PC-3 (cell line): ENCODE measurements around the gene P4HB. TPM values are rescaled to one million over a fixed set of nuclear protein-coding genes. Genes with fewer than 3 reads are reported as not detected.

ENCODE experiments used
- ATAC-seq: fragments of 200-7000 bp; cut with Tn5 transposase; 2 replicates; pipeline ENCODE4 v1.9.1; 2020; ENCODE audit warnings: mild to moderate bottlenecking, moderate library complexity
- BruUV-seq: library from RNA; stranded (reverse); fragments of 400-500 nt; replicated peaks from 2 replicates; lab custom pipeline; 2021; lab: Mats Ljungman, UMichigan
- CTCF ChIA-PET: fragments of 300-600 bp; sonication (Branson Sonifier 250); formaldehyde crosslinking; loops from one replicate; lab custom pipeline; 2022; ENCODE audit warnings: antibody characterized with exemption; lab: Charles Lee
- POLR2A ChIA-PET: fragments of 300-600 bp; sonication (Branson Sonifier 250); formaldehyde crosslinking; loops from one replicate; lab custom pipeline; 2022; ENCODE audit warnings: antibody characterized with exemption; ENCODE audit not compliant: unreplicated experiment; lab: Charles Lee
- DNase-seq: peaks from one replicate; pipeline ENCODE4 v3.0.0-alpha.2; 2015
- H2AFZ ChIP-seq: fragments of 300-600 bp; sonication (generic); 2 replicates; pipeline ENCODE4 v1.6.0; 2016; ENCODE audit warnings: antibody characterized with exemption, low read length
- H3F3A ChIP-seq: fragments of 300-600 bp; sonication (generic); one replicate; pipeline ENCODE4 v1.6.0; 2017; ENCODE audit warnings: antibody characterized with exemption, low read length, control low read depth, mild to moderate bottlenecking; ENCODE audit not compliant: unreplicated experiment
- H3K27ac ChIP-seq: fragments of 300-600 bp; sonication (generic); 2 replicates; pipeline ENCODE4 v1.5.1; 2016; ENCODE audit warnings: mild to moderate bottlenecking, low read length
- H3K27me3 ChIP-seq: fragments of 300-600 bp; sonication (generic); 2 replicates; pipeline ENCODE4 v1.6.1; 2016; ENCODE audit warnings: low read length, mixed read lengths
- H3K36me3 ChIP-seq: fragments of 300-600 bp; sonication (generic); 2 replicates; pipeline ENCODE4 v1.6.1; 2016; ENCODE audit warnings: low read depth, mixed run types, low read length, mixed read lengths
- H3K4me1 ChIP-seq: fragments of 300-600 bp; sonication (generic); 2 replicates; pipeline ENCODE4 v1.5.1; 2016; ENCODE audit warnings: low read length; ENCODE audit not compliant: insufficient read depth
- H3K4me2 ChIP-seq: fragments of 300-600 bp; sonication (generic); 2 replicates; pipeline ENCODE4 v1.6.0; 2016; ENCODE audit warnings: low read length
- H3K4me3 ChIP-seq: fragments of 300-600 bp; sonication (generic); 2 replicates; pipeline ENCODE4 v1.5.1; 2016; ENCODE audit warnings: mild to moderate bottlenecking, low read length, mixed read lengths
- H3K79me2 ChIP-seq: fragments of 300-600 bp; sonication (generic); 2 replicates; pipeline ENCODE4 v1.6.1; 2017; ENCODE audit warnings: low read length, mixed read lengths
- H3K9ac ChIP-seq: fragments of 300-600 bp; sonication (generic); 2 replicates; pipeline ENCODE4 v1.6.0; 2016; ENCODE audit warnings: mild to moderate bottlenecking, low read length
- H3K9me2 ChIP-seq: fragments of 300-600 bp; sonication (generic); replicated peaks from 2 replicates; pipeline ENCODE4 v1.6.1; 2016; ENCODE audit warnings: mixed run types, low read length, mixed read lengths
- H3K9me3 ChIP-seq: fragments of 300-600 bp; sonication (generic); 2 replicates; pipeline ENCODE4 v1.6.1; 2016; ENCODE audit warnings: low read length, mixed read lengths
- H4K20me1 ChIP-seq: fragments of 300-600 bp; sonication (generic); 2 replicates; pipeline ENCODE4 v1.6.1; 2016; ENCODE audit warnings: low read length, mixed read lengths
- CTCF ChIP-seq: fragments of 300-600 bp; sonication (generic); conservative IDR thresholded peaks from 2 replicates; pipeline ENCODE4 v1.5.1; 2017; ENCODE audit warnings: antibody characterized with exemption, low read depth, mild to moderate bottlenecking, low read length
- EZH2 ChIP-seq: fragments of 300-600 bp; sonication (generic); IDR thresholded peaks from one replicate; pipeline ENCODE4 v1.6.1; 2017; ENCODE audit warnings: antibody characterized with exemption, mild to moderate bottlenecking, low read length; ENCODE audit not compliant: unreplicated experiment
- EZH2phosphoT487 ChIP-seq: fragments of 300-600 bp; sonication (generic); IDR thresholded peaks from 2 replicates; pipeline ENCODE4 v1.6.1; 2018; ENCODE audit warnings: mild to moderate bottlenecking, antibody characterized with exemption, low read length, borderline replicate concordance
- intact Hi-C: fragments of 100-400 bp; cut with micrococcal nuclease; formaldehyde crosslinking; loops from 2 replicates; pipeline ENCODE4 v1.9.0; 2023
- total RNA-seq: library from RNA; depleted of rRNA; stranded (reverse); fragments of >200 nt; gene quantifications from 2 replicates; pipeline ENCODE4 v1.2.3, GENCODE V29; 2014

Gene P4HB
- total RNA-seq, 1 experiment from 2014 or later, result 1,089 TPM

- H3K4me1 ChIP-seq, result peaks cover 21% of the 10 kb centered on the region
- CTCF ChIA-PET, result no interaction called here
- no peaks in the 10 kb centered on the region for H3K9me3 ChIP-seq
- no peaks in the 10 kb centered on the region for H3K36me3 ChIP-seq
- BruUV-seq, result no TSS peak
- no peak for DNase-seq
- H3F3A ChIP-seq, result no peaks in the 10 kb centered on the region
- TF ChIP-seq CTCF, result no peak
- TF ChIP-seq EZH2, result no peak
- TF ChIP-seq EZH2phosphoT487, result no peak
- H4K20me1 ChIP-seq, result no peaks in the 10 kb centered on the region
- peak overlapping the region; percentile 98 for H3K9ac ChIP-seq
- peaks cover 19% of the 10 kb centered on the region; the same call in 1 of the 2 replicates for H3K79me2 ChIP-seq
- peak overlapping the region; percentile 89 for H2AFZ ChIP-seq
- no peak for ATAC-seq
- peak overlapping the region; percentile 81; the same call in 1 of the 2 replicates for H3K27ac ChIP-seq
- peak overlapping the region; percentile 83 for H3K4me3 ChIP-seq
- H3K9me2 ChIP-seq, result no peaks in the 10 kb centered on the region
- H3K27me3 ChIP-seq, result no peaks in the 10 kb centered on the region
- peak overlapping the region; percentile 97 for H3K4me2 ChIP-seq
- POLR2A ChIA-PET, result no interaction called here
- intact Hi-C loops, result no loop called here
These were observed 26.2 kb downstream of the P4HB start for GRCh38 chr17:81833921-81834830.

GRCh38 chr17:81833160-81833920, 27.0 kb downstream of the P4HB start, which contains the start of gene MCRIP1:
Gene MCRIP1 (minus strand): TSS chr17:81833291. CDS start chr17:81824506, 8,785 bp downstream.
- no peak for TF ChIP-seq EZH2
- Histone ChIP-seq H3K4me1 (peaks cover 21% of the 10 kb centered on the region), H3K9ac (peak within 1 kb of the TSS; percentile 98), H4K20me1 (no peaks in the 10 kb centered on the region), H3K4me3 (peak within 1 kb of the TSS; percentile 83), H3K27me3 (no peaks in the 10 kb centered on the region), H3K27ac (peak within 1 kb of the TSS; percentile 81), H3K9me2 (no peaks in the 10 kb centered on the region), H3K9me3 (no peaks in the 10 kb centered on the region), H3F3A (no peaks in the 10 kb centered on the region), H3K36me3 (no peaks in the 10 kb centered on the region), H2AFZ (peak within 1 kb of the TSS; percentile 89), H3K4me2 (peak within 1 kb of the TSS; percentile 99), H3K79me2 (peaks cover 19% of the 10 kb centered on the region; the same call in 1 of the 2 replicates)
- BruUV-seq, result TSS peak; percentile 73
- DNase-seq, result peak; percentile 96
- peak; percentile 79 for ATAC-seq
- intact Hi-C loops, result no loop called here
- POLR2A ChIA-PET, result interaction anchor here (0.6 kb wide), 1 partner anchor 166 kb away, joined by 3 read pairs; no protein-coding TSS in a partner anchor
- CTCF ChIA-PET, result no interaction called here

GRCh38 chr17:81832608-81833159, 27.7 kb downstream of the P4HB start:
- intact Hi-C loops, result no loop called here
- no peaks in the 10 kb centered on the region for H3F3A ChIP-seq
- H3K9me2 ChIP-seq, result no peaks in the 10 kb centered on the region
- H3K79me2 ChIP-seq, result peaks cover 19% of the 10 kb centered on the region; the same call in 1 of the 2 replicates
- H2AFZ ChIP-seq, result peak overlapping the region; percentile 81
- no peak for DNase-seq
- H3K9me3 ChIP-seq, result no peaks in the 10 kb centered on the region
- H3K9ac ChIP-seq, result peak overlapping the region; percentile 76
- BruUV-seq, result no TSS peak
- ATAC-seq, result peak; percentile 78
- POLR2A ChIA-PET, result interaction anchor here (0.5 kb wide), 1 partner anchor 28 kb away, joined by 4 read pairs; no protein-coding TSS in a partner anchor
- H3K27me3 ChIP-seq, result no peaks in the 10 kb centered on the region
- H3K4me3 ChIP-seq, result peak overlapping the region; percentile 78
- TF ChIP-seq CTCF, result no peak
- H3K36me3 ChIP-seq, result no peaks in the 10 kb centered on the region
- H3K27ac ChIP-seq, result peak overlapping the region; percentile 17
- CTCF ChIA-PET, result no interaction called here
- H3K4me1 ChIP-seq, result peaks cover 21% of the 10 kb centered on the region
- H4K20me1 ChIP-seq, result no peaks in the 10 kb centered on the region
- peak overlapping the region; percentile 99 for H3K4me2 ChIP-seq
